ENCODE data around the gene STAG1. TPM values are rescaled to one million over a fixed set of nuclear protein-coding genes. Genes with fewer than 3 reads are reported as not detected.

Gene STAG1
- polyA plus RNA-seq, 3 donors = 7.2 to 10.0 (median 7.5) TPM

GRCh38 chr3:136490646-136491405 is 261.4 kb downstream of the STAG1 start:
- H3K4me3 Mint-ChIP-seq = no peak overlapping the region
- no peak for DNase-seq
- intact Hi-C loops (cut with micrococcal nuclease) = no loop called here
- H3K27me3 Mint-ChIP-seq (ENCODE audit: low read depth in 3 of 3) = no peaks in the 10 kb centered on the region
- H3K36me3 Mint-ChIP-seq = peaks cover 54 to 65% of the 10 kb centered on the region in 2 donors
- 100% methylated on average over 2 of the region's 4 CpGs for WGBS (ENCODE audit: insufficient coverage)
- no peaks in the 10 kb centered on the region for H3K4me1 Mint-ChIP-seq
- no peaks in the 10 kb centered on the region for H3K79me2 ChIP-seq (ENCODE audit: insufficient read depth, low read length)
- H3K9ac ChIP-seq (ENCODE audit: insufficient read depth, low read length, poor library complexity, severe bottlenecking) = no peak overlapping the region
- no peak overlapping the region for H3K27ac Mint-ChIP-seq
- no peaks in the 10 kb centered on the region for H4K20me1 ChIP-seq (ENCODE audit: insufficient read depth, low read length)
- H3K4me1 ChIP-seq (ENCODE audit: control insufficient read depth in 1 of 2, insufficient read depth in 2 of 2, low read length in 2 of 2) = no peaks in the 10 kb centered on the region
- H3K9me3 ChIP-seq (replicated peaks in 1 of 2; ENCODE audit: control insufficient read depth in 1 of 2, insufficient read depth in 1 of 2, low read length in 2 of 2) = peaks cover 0 to 3% of the 10 kb centered on the region in 2 donors
- H3K27ac ChIP-seq (ENCODE audit: low read depth in 1 of 2, low read length in 2 of 2) = no peak overlapping the region
- no peaks in the 10 kb centered on the region for H3K27me3 ChIP-seq (ENCODE audit: control insufficient read depth in 2 of 2, insufficient read depth in 2 of 2, low read length in 2 of 2)
- H3K4me3 ChIP-seq (replicated peaks in 1 of 3; ENCODE audit: low read depth in 2 of 3, low read length in 3 of 3) = no peak overlapping the region
- H2AFZ ChIP-seq (ENCODE audit: insufficient read depth, low read depth, low read length, poor library complexity, severe bottlenecking) = no peak overlapping the region
- H3K9me3 Mint-ChIP-seq = peaks cover 0 to 10% (median 6%) of the 10 kb centered on the region in 7 donors
- peaks cover 0 to 62% of the 10 kb centered on the region in 2 donors for H3K36me3 ChIP-seq (replicated peaks in 1 of 2; ENCODE audit: control insufficient read depth in 1 of 2, insufficient read depth in 2 of 2, low read length in 2 of 2)
- no peak for TF ChIP-seq CTCF (IDR thresholded peaks at IDR 0.05)
- H3K4me2 ChIP-seq (replicated peaks; ENCODE audit: extremely low read depth, low read length, poor library complexity, severe bottlenecking) = no peak overlapping the region

- TF ChIP-seq CTCF (IDR thresholded peaks at IDR 0.05) = no peak
- H3K4me1 Mint-ChIP-seq = no peaks in the 10 kb centered on the region
- intact Hi-C loops (cut with micrococcal nuclease) = no loop called here
- no peak overlapping the region for H3K9ac ChIP-seq (ENCODE audit: insufficient read depth, low read length, poor library complexity, severe bottlenecking)
- H3K4me3 ChIP-seq (replicated peaks in 1 of 3; ENCODE audit: low read depth in 2 of 3, low read length in 3 of 3) = no peak overlapping the region
- no peak overlapping the region for H3K4me3 Mint-ChIP-seq
- peaks cover 0 to 4% of the 10 kb centered on the region in 2 donors for H3K9me3 ChIP-seq (replicated peaks in 1 of 2; ENCODE audit: control insufficient read depth in 1 of 2, insufficient read depth in 1 of 2, low read length in 2 of 2)
- no peaks in the 10 kb centered on the region for H3K79me2 ChIP-seq (ENCODE audit: insufficient read depth, low read length)
- H3K27me3 Mint-ChIP-seq (ENCODE audit: low read depth in 3 of 3) = no peaks in the 10 kb centered on the region
- no peak overlapping the region for H3K4me2 ChIP-seq (replicated peaks; ENCODE audit: extremely low read depth, low read length, poor library complexity, severe bottlenecking)
- H3K36me3 ChIP-seq (replicated peaks in 1 of 2; ENCODE audit: control insufficient read depth in 1 of 2, insufficient read depth in 2 of 2, low read length in 2 of 2) = peaks cover 0 to 32% of the 10 kb centered on the region in 2 donors
- H3K27ac Mint-ChIP-seq = no peak overlapping the region
- no CpG with 5 or more reads among the region's 1 CpG for WGBS (ENCODE audit: insufficient coverage)
- H3K36me3 Mint-ChIP-seq = peaks cover 24 to 35% of the 10 kb centered on the region in 2 donors
- H3K4me1 ChIP-seq (ENCODE audit: control insufficient read depth in 1 of 2, insufficient read depth in 2 of 2, low read length in 2 of 2) = no peaks in the 10 kb centered on the region
- DNase-seq = no peak
- H3K27ac ChIP-seq (ENCODE audit: low read depth in 1 of 2, low read length in 2 of 2) = no peak overlapping the region
- H2AFZ ChIP-seq (ENCODE audit: insufficient read depth, low read depth, low read length, poor library complexity, severe bottlenecking) = no peak overlapping the region
- no peaks in the 10 kb centered on the region for H4K20me1 ChIP-seq (ENCODE audit: insufficient read depth, low read length)
- H3K27me3 ChIP-seq (ENCODE audit: control insufficient read depth in 2 of 2, insufficient read depth in 2 of 2, low read length in 2 of 2) = no peaks in the 10 kb centered on the region
- peaks cover 2 to 10% (median 7%) of the 10 kb centered on the region in 7 donors for H3K9me3 Mint-ChIP-seq
Measured at GRCh38 chr3:136485777-136486176, 266.4 kb downstream of the STAG1 start.

Data from CD14-positive monocyte (primary cell).